H9 (cell line): ENCODE data around the gene P4HA2. TPM values are rescaled to one million over a fixed set of nuclear protein-coding genes. Genes with fewer than 3 reads are reported as not detected.

Experiments
- DNase-seq: peaks from one replicate; pipeline ENCODE4 v3.0.0-alpha.2; 2017
- H2AFZ ChIP-seq: one replicate; pipeline ENCODE4 v1.6.1; 2013; ENCODE audit warnings: mild to moderate bottlenecking, low read length, control low read depth, moderate library complexity
- H2AK5ac ChIP-seq: 2 replicates; pipeline ENCODE4 v1.6.1; 2013; ENCODE audit warnings: low read length, control low read depth, mixed read lengths; ENCODE audit not compliant: insufficient read length
- H2BK120ac ChIP-seq: one replicate; pipeline ENCODE4 v1.6.1; 2013; ENCODE audit warnings: low read depth, mild to moderate bottlenecking, low read length, control low read depth, inconsistent platforms; ENCODE audit not compliant: poor library complexity, severe bottlenecking
- H2BK12ac ChIP-seq: 2 replicates; pipeline ENCODE4 v1.6.1; 2013; ENCODE audit warnings: low read length, control low read depth, mixed read lengths, low read depth; ENCODE audit not compliant: insufficient read length
- H2BK15ac ChIP-seq: 2 replicates; pipeline ENCODE4 v1.6.1; 2013; ENCODE audit warnings: low read depth, low read length, control low read depth
- H2BK20ac ChIP-seq: one replicate; pipeline ENCODE4 v1.6.1; 2013; ENCODE audit warnings: low read depth, mild to moderate bottlenecking, low read length, control low read depth, inconsistent platforms; ENCODE audit not compliant: poor library complexity, severe bottlenecking
- H2BK5ac ChIP-seq: 2 replicates; pipeline ENCODE4 v1.6.1; 2013; ENCODE audit warnings: low read length, control low read depth, mixed read lengths; ENCODE audit not compliant: insufficient read length
- H3K14ac ChIP-seq: 2 replicates; pipeline ENCODE4 v1.6.1; 2013; ENCODE audit warnings: low read length, control low read depth; ENCODE audit not compliant: insufficient read depth
- H3K18ac ChIP-seq: 2 replicates; pipeline ENCODE4 v1.6.1; 2013; ENCODE audit warnings: low read depth, mild to moderate bottlenecking, mixed read lengths, low read length, control low read depth; ENCODE audit not compliant: insufficient read length
- H3K23ac ChIP-seq: 2 replicates; pipeline ENCODE4 v1.6.1; 2013; ENCODE audit warnings: low read length, control low read depth, mixed read lengths, low read depth; ENCODE audit not compliant: insufficient read length
- H3K23me2 ChIP-seq: 2 replicates; pipeline ENCODE4 v1.6.1; 2013; ENCODE audit warnings: low read depth, mild to moderate bottlenecking, mixed read lengths, low read length, control low read depth; ENCODE audit not compliant: insufficient read length, poor library complexity, severe bottlenecking
- H3K27ac ChIP-seq: 2 replicates; pipeline ENCODE4 v1.5.1; 2013; ENCODE audit warnings: low read length, control low read depth, mixed read lengths, low read depth; ENCODE audit not compliant: insufficient read length
- H3K27me3 ChIP-seq: 2 replicates; pipeline ENCODE4 v1.6.1; 2013; ENCODE audit warnings: low read length, control low read depth, inconsistent platforms; ENCODE audit not compliant: insufficient read depth
- H3K4ac ChIP-seq: 2 replicates; pipeline ENCODE4 v1.6.1; 2013; ENCODE audit warnings: low read depth, mild to moderate bottlenecking, control low read depth, inconsistent platforms, low read length, moderate library complexity
- H3K4me1 ChIP-seq: 2 replicates; pipeline ENCODE4 v1.6.1; 2013; ENCODE audit warnings: low read length, control low read depth, inconsistent platforms; ENCODE audit not compliant: insufficient read depth
- H3K4me2 ChIP-seq: 2 replicates; pipeline ENCODE4 v1.6.1; 2013; ENCODE audit warnings: low read length, control low read depth, mixed read lengths; ENCODE audit not compliant: insufficient read length, insufficient read depth
- H3K56ac ChIP-seq: 2 replicates; pipeline ENCODE4 v1.6.1; 2013; ENCODE audit warnings: low read depth, mild to moderate bottlenecking, mixed read lengths, low read length, control low read depth; ENCODE audit not compliant: insufficient read length
- H3K79me1 ChIP-seq: 2 replicates; pipeline ENCODE4 v1.6.1; 2013; ENCODE audit warnings: low read depth, mild to moderate bottlenecking, moderate library complexity, low read length, control low read depth, inconsistent platforms; ENCODE audit not compliant: insufficient read depth, poor library complexity, severe bottlenecking
- H3K79me2 ChIP-seq: 2 replicates; pipeline ENCODE4 v1.6.1; 2013; ENCODE audit warnings: low read length, control low read depth, inconsistent platforms; ENCODE audit not compliant: insufficient read depth
- H3K9ac ChIP-seq: 2 replicates; pipeline ENCODE4 v1.6.1; 2013; ENCODE audit warnings: low read length, control low read depth, mixed read lengths; ENCODE audit not compliant: insufficient read length; ENCODE audit errors: extremely low read depth
- H3K9me3 ChIP-seq: one replicate; pipeline ENCODE4 v1.6.1; 2013; ENCODE audit warnings: low read depth, low read length, inconsistent platforms; ENCODE audit not compliant: control insufficient read depth
- H3T11ph ChIP-seq: one replicate; pipeline ENCODE4 v1.6.1; 2013; ENCODE audit warnings: mild to moderate bottlenecking, low read length, control low read depth, inconsistent platforms
- H4K20me1 ChIP-seq: one replicate; pipeline ENCODE4 v1.6.1; 2013; ENCODE audit not compliant: control insufficient read depth, insufficient read length, insufficient read depth
- H4K5ac ChIP-seq: 2 replicates; pipeline ENCODE4 v1.6.1; 2013; ENCODE audit warnings: low read depth, mild to moderate bottlenecking, mixed read lengths, low read length, control low read depth; ENCODE audit not compliant: insufficient read length
- H4K8ac ChIP-seq: replicated peaks from 2 replicates; pipeline ENCODE4 v1.6.1; 2013; ENCODE audit warnings: low read length, control low read depth, mixed read lengths, low read depth; ENCODE audit not compliant: insufficient read length
- H4K91ac ChIP-seq: 2 replicates; pipeline ENCODE4 v1.6.1; 2013; ENCODE audit warnings: low read depth, mild to moderate bottlenecking, moderate library complexity, mixed read lengths, low read length, control low read depth; ENCODE audit not compliant: insufficient read length
- H3K27ac Mint-ChIP-seq, 3 experiments: 2 replicates in 2 of 3; 3 replicates in 1 of 3; pipeline ENCODE4 v1.8.0; 2020 to 2021; ENCODE audit warnings: mixed read lengths in 3 of 3, mild to moderate bottlenecking in 1 of 3, moderate library complexity in 1 of 3
- H3K27me3 Mint-ChIP-seq: 2 replicates; pipeline ENCODE4 v1.8.0; 2021; ENCODE audit warnings: low read depth, mild to moderate bottlenecking, moderate library complexity, mixed read lengths
- H3K36me3 Mint-ChIP-seq, 3 experiments: 2 replicates in 2 of 3; 3 replicates in 1 of 3; pipeline ENCODE4 v1.8.0; 2020 to 2021; ENCODE audit warnings: low read depth in 3 of 3, mixed read lengths in 3 of 3; ENCODE audit not compliant: insufficient read depth in 1 of 3
- H3K4me1 Mint-ChIP-seq, 2 experiments: 2 replicates each; pipeline ENCODE4 v1.8.0; 2020; ENCODE audit warnings: mixed read lengths in 2 of 2
- H3K4me3 Mint-ChIP-seq, 2 experiments: 2 replicates in 1 of 2; 3 replicates in 1 of 2; pipeline ENCODE4 v1.8.0; 2020 to 2021; ENCODE audit warnings: mild to moderate bottlenecking in 2 of 2, mixed read lengths in 2 of 2, moderate library complexity in 1 of 2
- H3K9me3 Mint-ChIP-seq, 2 experiments: 2 replicates in 1 of 2; 3 replicates in 1 of 2; pipeline ENCODE4 v1.8.0; 2020; ENCODE audit warnings: mild to moderate bottlenecking in 2 of 2, mixed read lengths in 2 of 2, moderate library complexity in 1 of 2
- WGBS: extraction: QIAGEN DNeasy Blood & Tissue Kit; methylation state at CpG from one replicate; pipeline ENCODE4 v1.1.7; 2013; ENCODE audit warnings: missing lambda C conversion rate, low lambda C conversion rate, mixed read lengths; ENCODE audit not compliant: insufficient read length; ENCODE audit errors: extremely low coverage; 5-methylcytosine and 5-hydroxymethylcytosine counted together
- total RNA-seq: library from RNA; stranded (reverse); gene quantifications from 2 replicates; pipeline ENCODE4 v1.2.1, GENCODE V29; 2021
- TF ChIP-seq, protein P1 (sequence below): fragments of 200-600 bp; sonication (generic); conservative IDR thresholded peaks from 3 replicates; pipeline ENCODE4 v1.8.0; 2021; ENCODE audit warnings: antibody characterized with exemption, mild to moderate bottlenecking

The P4HA2 gene
- total RNA-seq, 1 experiment from 2014 or later: 15.3 TPM

DNA sequence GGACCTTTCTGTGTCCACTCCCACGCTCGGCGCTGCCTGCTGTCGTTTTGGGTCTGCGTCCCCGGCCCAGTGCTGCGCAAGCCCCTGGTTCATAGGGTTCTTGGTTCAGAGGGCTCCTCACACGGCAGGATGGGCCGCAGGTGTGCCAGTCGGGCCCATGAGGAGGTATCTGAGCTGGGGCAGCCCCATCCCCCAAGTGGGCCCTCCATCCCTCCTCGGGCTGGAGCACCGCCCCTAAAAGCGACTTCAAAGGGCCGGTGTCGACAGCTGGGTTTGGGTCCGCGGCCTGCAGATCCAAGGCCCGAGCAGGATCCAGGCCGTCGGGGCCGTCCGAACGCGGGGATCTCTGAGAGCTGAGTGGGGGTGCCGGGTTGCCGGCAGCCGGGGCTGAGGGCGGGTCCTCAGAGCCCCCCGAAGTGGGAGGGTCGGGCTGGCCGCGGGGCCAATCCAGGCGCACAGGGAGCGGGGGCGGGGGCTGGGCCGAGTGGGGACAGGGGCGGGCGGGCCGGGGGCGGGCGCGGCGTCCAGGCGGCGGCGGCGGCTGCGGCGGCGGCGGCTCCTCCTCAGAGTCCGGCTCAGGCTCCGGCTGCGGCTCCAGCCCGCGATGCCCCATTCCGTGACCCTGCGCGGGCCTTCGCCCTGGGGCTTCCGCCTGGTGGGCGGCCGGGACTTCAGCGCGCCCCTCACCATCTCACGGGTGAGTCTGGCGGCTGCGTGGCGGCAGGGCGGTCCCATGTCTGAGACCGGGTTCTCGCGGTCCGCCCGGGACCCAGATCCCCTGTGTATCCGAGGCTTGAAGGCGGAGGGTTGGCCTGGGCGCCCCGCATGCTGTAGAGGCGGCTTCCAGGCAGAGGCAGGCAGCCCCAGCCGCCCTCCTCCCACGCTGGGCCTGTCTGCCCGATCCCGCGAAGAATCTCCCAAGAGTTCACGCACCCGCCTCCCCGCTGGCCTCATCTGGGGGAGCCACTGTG lies 29.8 kb upstream of the P4HA2 start, which contains the start of gene PDLIM4:
Gene PDLIM4, plus strand, starts transcription at position 566 of the 971 bp plus-strand sequence. Its CDS starts 39 bp downstream, at position 605.
- no peak within 1 kb of the TSS for H2BK15ac ChIP-seq
- H3K18ac ChIP-seq: no peak within 1 kb of the TSS
- H3K9ac ChIP-seq: no peak within 1 kb of the TSS
- H2AK5ac ChIP-seq: no peak within 1 kb of the TSS
- Mint-ChIP-seq H3K4me3 (peak within 1 kb of the TSS; percentile 75 to 81), H3K36me3 (no peaks in the 10 kb centered on the region), H3K27me3 (peaks cover 26% of the 10 kb centered on the region), H3K27ac (peak within 1 kb of the TSS in 1 of 3 experiments; percentile 60; a peak in 1 of 7 replicates), H3K4me1 (peaks cover 30 to 31% of the 10 kb centered on the region in 2 experiments), H3K9me3 (no peaks in the 10 kb centered on the region)
- H3K79me2 ChIP-seq: no peaks in the 10 kb centered on the region
- H4K91ac ChIP-seq: no peak within 1 kb of the TSS
- no peak within 1 kb of the TSS for H3K4ac ChIP-seq
- H3K56ac ChIP-seq: no peak within 1 kb of the TSS
- no peak within 1 kb of the TSS for H2AFZ ChIP-seq
- H3K23ac ChIP-seq: no peak within 1 kb of the TSS
- H3K27me3 ChIP-seq: no peaks in the 10 kb centered on the region; the same call in 1 of the 2 replicates
- H3T11ph ChIP-seq: no peak within 1 kb of the TSS
- no peaks in the 10 kb centered on the region for H3K79me1 ChIP-seq
- H4K8ac ChIP-seq: no peak within 1 kb of the TSS
- H3K23me2 ChIP-seq: no peaks in the 10 kb centered on the region
- H2BK12ac ChIP-seq: no peak within 1 kb of the TSS
- peaks cover 5% of the 10 kb centered on the region for H4K20me1 ChIP-seq
- H2BK20ac ChIP-seq: no peak within 1 kb of the TSS
- peak within 1 kb of the TSS; percentile 80 for H3K14ac ChIP-seq
- no peaks in the 10 kb centered on the region for H3K4me1 ChIP-seq
- no peak within 1 kb of the TSS for H4K5ac ChIP-seq
- peak within 1 kb of the TSS; percentile 3 for H3K4me2 ChIP-seq
- no peak within 1 kb of the TSS for H2BK120ac ChIP-seq
- WGBS: no CpG with 5 or more reads among the region's 88 CpGs
- TF ChIP-seq, protein P1, sequence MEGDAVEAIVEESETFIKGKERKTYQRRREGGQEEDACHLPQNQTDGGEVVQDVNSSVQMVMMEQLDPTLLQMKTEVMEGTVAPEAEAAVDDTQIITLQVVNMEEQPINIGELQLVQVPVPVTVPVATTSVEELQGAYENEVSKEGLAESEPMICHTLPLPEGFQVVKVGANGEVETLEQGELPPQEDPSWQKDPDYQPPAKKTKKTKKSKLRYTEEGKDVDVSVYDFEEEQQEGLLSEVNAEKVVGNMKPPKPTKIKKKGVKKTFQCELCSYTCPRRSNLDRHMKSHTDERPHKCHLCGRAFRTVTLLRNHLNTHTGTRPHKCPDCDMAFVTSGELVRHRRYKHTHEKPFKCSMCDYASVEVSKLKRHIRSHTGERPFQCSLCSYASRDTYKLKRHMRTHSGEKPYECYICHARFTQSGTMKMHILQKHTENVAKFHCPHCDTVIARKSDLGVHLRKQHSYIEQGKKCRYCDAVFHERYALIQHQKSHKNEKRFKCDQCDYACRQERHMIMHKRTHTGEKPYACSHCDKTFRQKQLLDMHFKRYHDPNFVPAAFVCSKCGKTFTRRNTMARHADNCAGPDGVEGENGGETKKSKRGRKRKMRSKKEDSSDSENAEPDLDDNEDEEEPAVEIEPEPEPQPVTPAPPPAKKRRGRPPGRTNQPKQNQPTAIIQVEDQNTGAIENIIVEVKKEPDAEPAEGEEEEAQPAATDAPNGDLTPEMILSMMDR: no peak
- no peak within 1 kb of the TSS for H3K27ac ChIP-seq
- DNase-seq: peak; percentile 83
- no peaks in the 10 kb centered on the region for H3K9me3 ChIP-seq
- no peak within 1 kb of the TSS for H2BK5ac ChIP-seq
